Body of pancreas (tissue), 4 donors: ENCODE results near the gene PTGS2.

Source experiments
- CTCF ChIP-seq, 7 experiments: fragments of 450-650 bp in 4 of 7; fragments of 200-600 bp in 3 of 7; sonication (generic) in 3 of 7; IDR thresholded peaks; one replicate each; pipeline ENCODE4 v1.5.1; 2016 to 2019; ENCODE audit warnings: antibody characterized with exemption in 7 of 7
- POLR2A ChIP-seq, 3 donors: fragments of 450-650 bp; IDR thresholded peaks; one replicate each; pipeline ENCODE4 v1.6.1; 2016; ENCODE audit warnings: antibody characterized with exemption in 3 of 3, mild to moderate bottlenecking in 2 of 3

- no peak for TF ChIP-seq POLR2A (IDR thresholded peaks at IDR 0.05)
- no peak for TF ChIP-seq CTCF (IDR thresholded peaks at IDR 0.05)
Observed at GRCh38 chr1:186654741-186655140, 25.5 kb downstream of the PTGS2 start.
